Body of pancreas (tissue), 4 donors: ENCODE results near the gene SCN7A. TPM values are rescaled to one million over a fixed set of nuclear protein-coding genes. Genes with fewer than 3 reads are reported as not detected.

Experiments
- ATAC-seq: fragments of 150-250 bp; one replicate; pipeline ENCODE4 v1.9.1; 2016
- DNase-seq, 4 donors: peaks; one replicate each; pipeline ENCODE4 v3.0.0-alpha.2; 2019
- H3K27ac ChIP-seq, 4 donors: fragments of 200-600 bp; sonication (generic); 1 replicate in 3 of 4; 2 replicates in 1 of 4; pipeline versions ENCODE4 v1.5.1 to v1.6.1; 2016 to 2019; ENCODE audit warnings: mild to moderate bottlenecking in 1 of 4, mixed read lengths in 1 of 4, moderate library complexity in 1 of 4
- H3K27me3 ChIP-seq, 2 donors: fragments of 200-600 bp; sonication (generic); one replicate each; pipeline ENCODE4 v1.6.0; 2016; ENCODE audit warnings: mild to moderate bottlenecking in 1 of 2
- H3K36me3 ChIP-seq, 2 donors: fragments of 200-600 bp; sonication (generic); replicated peaks in 1 of 2; 2 replicates each; pipeline ENCODE4 v1.5.1; 2016; ENCODE audit warnings: low read depth in 2 of 2; ENCODE audit not compliant: insufficient read depth in 1 of 2
- H3K4me1 ChIP-seq: fragments of 200-600 bp; sonication (generic); one replicate; pipeline ENCODE4 v1.6.0; 2016
- H3K4me3 ChIP-seq, 2 donors: fragments of 200-600 bp; sonication (generic); 1 replicate in 1 of 2; 2 replicates in 1 of 2; pipeline ENCODE4 v1.5.1; 2016 to 2019
- H3K9me3 ChIP-seq, 3 donors: fragments of 200-600 bp; sonication (generic); 1 replicate in 2 of 3; 2 replicates in 1 of 3; pipeline ENCODE4 v1.5.1; 2016
- POLR2A ChIP-seq, 3 donors: fragments of 450-650 bp; IDR thresholded peaks; one replicate each; pipeline ENCODE4 v1.6.1; 2016; ENCODE audit warnings: antibody characterized with exemption in 3 of 3, mild to moderate bottlenecking in 2 of 3
- WGBS, 2 donors: methylation state at CpG; one replicate each; pipeline ENCODE4 v1.1.5; 2017; 5-methylcytosine and 5-hydroxymethylcytosine counted together
- intact Hi-C: fragments of 100-400 bp; cut with DNase I; formaldehyde crosslinking; loops from one replicate; pipeline ENCODE4 v1.15.1; 2023
- total RNA-seq, 2 donors: library from RNA; depleted of rRNA; stranded (reverse); fragments of >200 nt; gene quantifications; one replicate each; pipeline ENCODE4 v1.1.0, GENCODE V29; 2016
- TF ChIP-seq, protein P1 (sequence below), 7 experiments: fragments of 450-650 bp in 4 of 7; fragments of 200-600 bp in 3 of 7; sonication (generic) in 3 of 7; IDR thresholded peaks; one replicate each; pipeline ENCODE4 v1.5.1; 2016 to 2019; ENCODE audit warnings: antibody characterized with exemption in 7 of 7

The SCN7A gene
- total RNA-seq, 2 donors from 2014 or later = 7.8 to 8.6 TPM

DNA sequence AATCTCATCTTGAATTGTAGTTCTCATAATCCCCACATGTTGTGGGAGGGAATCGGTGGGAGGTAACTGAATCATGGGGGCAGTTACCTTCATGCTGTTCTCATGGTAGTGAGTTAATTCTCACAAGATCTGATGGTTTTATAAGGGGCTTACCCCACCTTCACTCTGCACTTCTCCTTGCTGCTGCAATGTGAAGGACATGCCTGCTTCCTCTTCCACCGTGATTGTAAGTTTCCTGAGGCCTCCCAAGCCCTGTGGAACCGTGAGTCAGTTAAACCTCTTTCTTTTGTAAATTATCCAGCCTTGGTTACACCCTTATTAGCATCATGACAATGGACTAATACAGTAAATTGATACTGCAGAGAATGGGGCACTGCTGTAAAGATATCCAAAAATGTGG lies 57.9 kb downstream of the SCN7A start:
- TF ChIP-seq, protein P1, sequence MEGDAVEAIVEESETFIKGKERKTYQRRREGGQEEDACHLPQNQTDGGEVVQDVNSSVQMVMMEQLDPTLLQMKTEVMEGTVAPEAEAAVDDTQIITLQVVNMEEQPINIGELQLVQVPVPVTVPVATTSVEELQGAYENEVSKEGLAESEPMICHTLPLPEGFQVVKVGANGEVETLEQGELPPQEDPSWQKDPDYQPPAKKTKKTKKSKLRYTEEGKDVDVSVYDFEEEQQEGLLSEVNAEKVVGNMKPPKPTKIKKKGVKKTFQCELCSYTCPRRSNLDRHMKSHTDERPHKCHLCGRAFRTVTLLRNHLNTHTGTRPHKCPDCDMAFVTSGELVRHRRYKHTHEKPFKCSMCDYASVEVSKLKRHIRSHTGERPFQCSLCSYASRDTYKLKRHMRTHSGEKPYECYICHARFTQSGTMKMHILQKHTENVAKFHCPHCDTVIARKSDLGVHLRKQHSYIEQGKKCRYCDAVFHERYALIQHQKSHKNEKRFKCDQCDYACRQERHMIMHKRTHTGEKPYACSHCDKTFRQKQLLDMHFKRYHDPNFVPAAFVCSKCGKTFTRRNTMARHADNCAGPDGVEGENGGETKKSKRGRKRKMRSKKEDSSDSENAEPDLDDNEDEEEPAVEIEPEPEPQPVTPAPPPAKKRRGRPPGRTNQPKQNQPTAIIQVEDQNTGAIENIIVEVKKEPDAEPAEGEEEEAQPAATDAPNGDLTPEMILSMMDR (IDR thresholded peaks at IDR 0.05) = no peak
- no peak for TF ChIP-seq POLR2A (IDR thresholded peaks at IDR 0.05)
- 71 to 80% methylated on average over 3 of the region's 3 CpGs for WGBS, 2 donors
- DNase-seq = no peak
- Histone ChIP-seq H3K9me3 (no peaks in the 10 kb centered on the region), H3K4me3 (no peak overlapping the region), H3K36me3 (no peaks in the 10 kb centered on the region), H3K27ac (no peak overlapping the region), H3K4me1 (peaks cover 22% of the 10 kb centered on the region), H3K27me3 (no peaks in the 10 kb centered on the region)
- no peak for ATAC-seq
- intact Hi-C loops = no loop called here

GRCh38 chr2:166434491-166434890 lies 59.6 kb downstream of the SCN7A start:
- no peaks in the 10 kb centered on the region for H3K27me3 ChIP-seq
- WGBS, 2 donors = 33 to 37% methylated on average over 1 of the region's 1 CpG
- no peaks in the 10 kb centered on the region for H3K36me3 ChIP-seq
- H3K9me3 ChIP-seq = no peaks in the 10 kb centered on the region
- ATAC-seq = no peak
- H3K27ac ChIP-seq = no peak overlapping the region
- TF ChIP-seq, protein P1 (IDR thresholded peaks at IDR 0.05) = no peak
- TF ChIP-seq POLR2A (IDR thresholded peaks at IDR 0.05) = no peak
- H3K4me1 ChIP-seq = peaks cover 22% of the 10 kb centered on the region
- DNase-seq = no peak
- no peak overlapping the region for H3K4me3 ChIP-seq
- intact Hi-C loops = no loop called here

GRCh38 chr2:166433457-166433856 lies 60.6 kb downstream of the SCN7A start:
- ATAC-seq (peak; percentile 85), DNase-seq (peak in 3 of 4 donors; percentile 10 to 14 (median 10))
- 7 to 38% methylated on average over 1 of the region's 1 CpG for WGBS, 2 donors
- Histone ChIP-seq H3K9me3 (no peaks in the 10 kb centered on the region), H3K27me3 (no peaks in the 10 kb centered on the region), H3K36me3 (no peaks in the 10 kb centered on the region), H3K4me1 (peaks cover 22% of the 10 kb centered on the region), H3K4me3 (no peak overlapping the region), H3K27ac (peak overlapping the region in 2 of 4 donors; percentile 21 to 47)
- no peak for TF ChIP-seq POLR2A (IDR thresholded peaks at IDR 0.05)
- TF ChIP-seq, protein P1 (IDR thresholded peaks at IDR 0.05) = no peak
- intact Hi-C loops = no loop called here

GRCh38 chr2:166432331-166432730 lies 61.7 kb downstream of the SCN7A start:
- H3K4me3 ChIP-seq = no peak overlapping the region
- no peak for DNase-seq
- 37 to 43% methylated on average over 1 of the region's 1 CpG for WGBS, 2 donors

DNA sequence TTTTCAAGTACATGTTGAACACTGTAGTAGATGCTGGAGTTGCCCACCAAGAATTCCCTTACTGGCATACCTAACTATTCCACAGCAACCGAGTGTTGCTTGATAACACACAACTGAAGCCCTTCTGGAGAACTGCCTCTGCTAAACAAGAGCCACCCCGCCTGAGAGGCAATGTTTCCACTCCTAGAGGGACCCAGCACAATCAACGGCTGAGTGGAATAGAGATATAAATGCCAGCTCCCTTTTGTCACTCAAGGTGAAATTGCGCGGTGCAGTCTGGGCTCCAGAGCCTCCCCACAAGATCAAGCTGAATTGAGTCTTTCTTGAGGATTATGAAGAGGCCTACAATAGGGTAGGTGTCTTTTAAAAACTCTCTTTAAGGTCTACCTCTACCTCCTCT lies 69.2 kb downstream of the SCN7A start:
- WGBS, 2 donors = 85 to 91% methylated on average over 5 of the region's 5 CpGs
- H3K27ac ChIP-seq = no peak overlapping the region
- H3K9me3 ChIP-seq = no peaks in the 10 kb centered on the region
- H3K27me3 ChIP-seq = no peaks in the 10 kb centered on the region
- no peak overlapping the region for H3K4me3 ChIP-seq
- no peak for ATAC-seq
- TF ChIP-seq, protein P1 (IDR thresholded peaks at IDR 0.05) = no peak
- TF ChIP-seq POLR2A (IDR thresholded peaks at IDR 0.05) = no peak
- no peak for DNase-seq
- H3K36me3 ChIP-seq = no peaks in the 10 kb centered on the region
- intact Hi-C loops = no loop called here
- no peaks in the 10 kb centered on the region for H3K4me1 ChIP-seq

More at GRCh38 chr2:166432331-166432730, 61.7 kb downstream of the SCN7A start:
- Histone ChIP-seq H3K9me3 (no peaks in the 10 kb centered on the region), H3K4me1 (peaks cover 22% of the 10 kb centered on the region), H3K27me3 (no peaks in the 10 kb centered on the region), H3K36me3 (no peaks in the 10 kb centered on the region), H3K27ac (no peak overlapping the region)
- intact Hi-C loops = no loop called here
- no peak for ATAC-seq
- TF ChIP-seq, protein P1 (IDR thresholded peaks at IDR 0.05) = no peak
- TF ChIP-seq POLR2A (IDR thresholded peaks at IDR 0.05) = no peak
